ENCODE measurements around the gene KCNC4.

The KCNC4 gene

DNA sequence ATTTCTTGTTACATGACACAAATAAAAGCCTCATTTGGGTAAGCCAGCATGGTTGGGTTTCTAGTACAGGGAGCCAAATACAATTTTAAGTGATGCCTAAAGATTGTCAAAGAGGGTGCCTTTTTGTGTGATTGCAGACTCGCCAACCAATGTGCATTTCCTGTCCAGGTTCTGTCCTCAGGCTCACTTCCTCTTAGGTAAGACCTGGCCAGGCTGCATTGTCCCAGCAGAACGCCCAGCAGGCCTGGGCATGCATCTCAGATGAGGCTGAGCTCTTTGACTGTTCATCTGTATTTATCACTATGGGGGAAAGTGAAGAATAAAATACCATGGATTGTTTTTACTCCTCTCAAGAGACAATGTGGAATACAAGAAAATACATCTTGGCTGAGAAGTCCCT, 49.7 kb downstream of the KCNC4 start:
- DNase-seq = no peak
